ENCODE results near the gene GTPBP8. TPM values are rescaled to one million over a fixed set of nuclear protein-coding genes. Genes with fewer than 3 reads are reported as not detected.

The GTPBP8 gene
- total and polyA plus RNA-seq, 2 of the 13 experiments (the other 11 are each of a cell fraction or from before 2014, with no cell fraction given) = 12.5 to 16.7 TPM

DNA sequence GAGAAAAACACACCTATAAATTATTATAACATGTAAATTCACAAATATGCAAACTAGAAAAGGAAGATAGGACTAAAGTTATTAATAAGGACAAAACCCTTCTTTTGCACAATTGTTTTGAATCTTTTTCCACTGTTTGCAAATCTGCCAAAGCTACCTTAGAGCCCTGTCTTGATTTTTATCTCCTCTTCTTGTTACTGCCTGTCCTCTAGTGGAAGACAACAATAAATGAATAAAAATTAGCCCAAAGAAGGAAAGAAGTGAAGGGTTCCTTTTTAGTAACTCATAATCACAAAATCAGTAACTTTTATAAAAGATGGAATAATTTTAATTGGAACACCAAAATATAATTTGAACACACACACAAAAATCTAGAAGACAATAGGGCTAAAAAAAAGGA is 18.6 kb upstream of the GTPBP8 start (continued):
- TF ChIP-seq, protein P1, sequence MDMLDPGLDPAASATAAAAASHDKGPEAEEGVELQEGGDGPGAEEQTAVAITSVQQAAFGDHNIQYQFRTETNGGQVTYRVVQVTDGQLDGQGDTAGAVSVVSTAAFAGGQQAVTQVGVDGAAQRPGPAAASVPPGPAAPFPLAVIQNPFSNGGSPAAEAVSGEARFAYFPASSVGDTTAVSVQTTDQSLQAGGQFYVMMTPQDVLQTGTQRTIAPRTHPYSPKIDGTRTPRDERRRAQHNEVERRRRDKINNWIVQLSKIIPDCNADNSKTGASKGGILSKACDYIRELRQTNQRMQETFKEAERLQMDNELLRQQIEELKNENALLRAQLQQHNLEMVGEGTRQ (IDR thresholded peaks at IDR 0.05; ENCODE audit: low read depth, low read length) = no peak
- TF ChIP-seq, protein P1 (CRISPR knock-in tag; IDR thresholded peaks at IDR 0.05; ENCODE audit: borderline replicate concordance) = no peak
- TF ChIP-seq, protein P2, sequence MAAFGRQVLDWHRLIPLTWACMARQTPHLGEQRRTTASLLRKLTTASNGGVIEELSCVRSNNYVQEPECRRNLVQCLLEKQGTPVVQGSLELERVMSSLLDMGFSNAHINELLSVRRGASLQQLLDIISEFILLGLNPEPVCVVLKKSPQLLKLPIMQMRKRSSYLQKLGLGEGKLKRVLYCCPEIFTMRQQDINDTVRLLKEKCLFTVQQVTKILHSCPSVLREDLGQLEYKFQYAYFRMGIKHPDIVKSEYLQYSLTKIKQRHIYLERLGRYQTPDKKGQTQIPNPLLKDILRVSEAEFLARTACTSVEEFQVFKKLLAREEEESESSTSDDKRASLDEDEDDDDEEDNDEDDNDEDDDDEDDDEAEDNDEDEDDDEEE (CRISPR knock-in tag; IDR thresholded peaks at IDR 0.05) = no peak

DNA sequence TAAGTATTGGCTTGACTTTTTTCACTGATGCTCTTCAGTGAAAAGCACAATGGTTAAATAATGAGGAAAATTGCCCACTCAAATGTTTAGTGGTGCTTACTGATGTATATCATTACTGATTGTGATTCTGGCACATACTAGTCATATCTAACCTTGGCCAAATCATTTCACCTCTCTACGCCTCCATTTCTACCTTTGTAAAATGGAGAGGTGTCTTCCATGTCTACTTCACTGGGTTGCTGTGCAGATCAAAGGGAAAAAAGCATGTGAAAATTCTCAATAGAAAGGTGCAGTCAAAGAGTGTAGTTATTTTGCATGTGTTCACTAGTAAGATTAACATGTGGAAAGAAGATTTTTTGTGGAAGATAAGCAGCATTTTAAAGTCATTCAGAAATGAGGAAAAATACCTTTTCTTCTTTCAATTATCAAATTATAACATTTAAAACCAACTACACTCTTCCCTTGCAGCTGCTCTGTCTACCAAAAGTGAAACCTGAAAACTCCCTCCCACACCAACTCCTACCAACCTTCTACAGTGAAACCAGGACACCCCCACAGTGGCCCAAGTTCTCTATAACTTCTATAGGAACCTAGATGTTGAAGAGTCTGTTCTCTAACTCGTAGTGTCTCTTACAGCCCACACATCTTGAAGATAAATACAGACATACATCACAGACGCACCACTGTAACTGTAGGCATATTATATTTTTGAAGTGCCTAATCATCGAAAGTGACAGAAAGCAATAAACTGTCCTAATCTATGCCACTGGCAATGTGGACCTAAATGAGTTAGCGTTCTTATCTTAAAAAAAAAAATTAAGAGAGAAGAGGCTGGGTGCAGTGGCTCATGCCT is 17.2 kb upstream of the GTPBP8 start:
- CTCF ChIA-PET (ENCODE audit: low intra/inter-chr PET ratio, low total read pairs) = no interaction called here
- Histone ChIP-seq H3K4me2 (ENCODE audit: low read depth, low read length) (no peak overlapping the region), H3K27ac (ENCODE audit: extremely low read length, insufficient read depth, low read length) (no peak overlapping the region), H3K9me3 (ENCODE audit: low read length) (no peaks in the 10 kb centered on the region), H3K27me3 (ENCODE audit: control insufficient read depth in 1 of 2, insufficient read depth in 2 of 2, low read length in 2 of 2) (peaks cover 0 to 5% of the 10 kb centered on the region in 2 experiments; a peak in 1 of 5 replicates), H2AFZ (ENCODE audit: low read length) (no peak overlapping the region), H3K4me3 (replicated peaks in 1 of 3; ENCODE audit: insufficient read depth in 1 of 3, low read depth in 2 of 3, low read length in 3 of 3) (no peak overlapping the region), H3K79me2 (ENCODE audit: insufficient read depth, low read length) (no peaks in the 10 kb centered on the region), H3K4me1 (ENCODE audit: insufficient read depth, low read length) (no peaks in the 10 kb centered on the region), H3K36me3 (replicated peaks in 1 of 2; ENCODE audit: control insufficient read depth in 1 of 2, insufficient read depth in 2 of 2, low read length in 2 of 2) (no peaks in the 10 kb centered on the region), H3K9ac (ENCODE audit: insufficient read depth, low read depth, low read length) (no peak overlapping the region), H4K20me1 (ENCODE audit: insufficient read depth, low read length) (no peaks in the 10 kb centered on the region)
- no peak for TF ChIP-seq PAWR (CRISPR knock-in tag; IDR thresholded peaks at IDR 0.05; ENCODE audit: borderline replicate concordance)
- no peak for TF ChIP-seq RARG (CRISPR knock-in tag; IDR thresholded peaks at IDR 0.05; ENCODE audit: low read depth)
- no peak for TF ChIP-seq KDM6A (CRISPR knock-in tag; IDR thresholded peaks at IDR 0.05; ENCODE audit: low read depth)
- intact Hi-C loops (cut with micrococcal nuclease; ENCODE audit: unreplicated experiment) (no loop called here), in situ Hi-C loops (cut with HindIII; ENCODE audit: extremely low pct_ligation_motif_present, low pct_unique_long_range_greater_than_20kb) (no loop called here)
- DNase-seq (ENCODE audit: low spot score) (no peak), ATAC-seq (no peak), FAIRE-seq (no peak)
- BruUV-seq (replicated peaks) = no TSS peak
- 22% methylated on average over 5 of the region's 5 CpGs for WGBS (ENCODE audit: low lambda C conversion rate)
- POLR2A ChIA-PET = no interaction called here
